A549 treated with AZD9567 at 1 μM for 4 hours (cell line): ENCODE results near the gene DHRS11. TPM values are rescaled to one million over a fixed set of nuclear protein-coding genes. Genes with fewer than 3 reads are reported as not detected.

Source experiments
- total RNA-seq: library from RNA; stranded (reverse); fragments of 200-300 nt; extraction: Qiagen RNA extraction; gene quantifications from 5 replicates; pipeline ENCODE4 v1.2.3, GENCODE V29; 2022; ENCODE audit not compliant: insufficient read depth

DHRS11 gene, protein sequence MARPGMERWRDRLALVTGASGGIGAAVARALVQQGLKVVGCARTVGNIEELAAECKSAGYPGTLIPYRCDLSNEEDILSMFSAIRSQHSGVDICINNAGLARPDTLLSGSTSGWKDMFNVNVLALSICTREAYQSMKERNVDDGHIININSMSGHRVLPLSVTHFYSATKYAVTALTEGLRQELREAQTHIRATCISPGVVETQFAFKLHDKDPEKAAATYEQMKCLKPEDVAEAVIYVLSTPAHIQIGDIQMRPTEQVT
- total RNA-seq = 6.3 to 10.2 TPM (median 8.7 TPM) in 5 replicates

DNA sequence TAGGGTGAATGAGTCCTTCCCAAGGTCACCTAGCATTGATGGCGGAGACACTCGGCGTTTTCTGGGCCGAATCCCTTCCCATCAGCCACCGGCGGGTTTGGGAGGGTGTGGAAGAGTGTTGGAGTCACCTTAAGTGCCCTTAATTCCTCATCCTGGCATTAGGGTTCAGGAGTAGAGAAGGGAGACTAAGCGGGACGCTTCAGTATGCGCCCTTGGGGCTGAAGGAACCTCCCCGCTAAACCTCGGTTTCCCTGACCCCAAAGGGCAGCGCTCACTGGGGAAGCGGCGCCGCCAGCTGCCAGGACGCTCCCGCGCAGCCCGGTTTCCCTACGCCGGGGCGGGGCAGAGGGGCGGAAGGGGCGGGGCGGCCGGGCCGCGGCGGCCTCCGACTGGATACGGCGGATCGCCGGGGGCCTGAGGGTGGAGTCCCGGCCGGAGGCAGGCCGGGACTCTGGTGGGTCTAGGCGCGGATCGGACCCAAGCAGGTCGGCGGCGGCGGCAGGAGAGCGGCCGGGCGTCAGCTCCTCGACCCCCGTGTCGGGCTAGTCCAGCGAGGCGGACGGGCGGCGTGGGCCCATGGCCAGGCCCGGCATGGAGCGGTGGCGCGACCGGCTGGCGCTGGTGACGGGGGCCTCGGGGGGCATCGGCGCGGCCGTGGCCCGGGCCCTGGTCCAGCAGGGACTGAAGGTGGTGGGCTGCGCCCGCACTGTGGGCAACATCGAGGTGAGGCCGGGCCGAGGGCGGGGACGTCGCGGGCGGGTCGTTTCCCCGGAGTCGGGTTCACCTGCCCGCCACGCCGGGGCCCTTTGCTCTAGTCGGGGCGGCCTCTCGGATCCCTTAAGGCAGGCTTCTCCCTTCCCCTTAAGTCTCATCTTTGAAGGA is at the start of gene DHRS11:
TSS of gene DHRS11 (plus strand) at position 446 of the 882 bp plus-strand sequence. CDS start at position 577, 131 bp downstream.

GRCh38 chr17:36544307-36545076 is 47.2 kb upstream of the DHRS11 start, which contains the start of gene GGNBP2:
TSS of gene GGNBP2 (plus strand) at chr17:36544919. CDS start at chr17:36545725, 806 bp downstream.

DNA sequence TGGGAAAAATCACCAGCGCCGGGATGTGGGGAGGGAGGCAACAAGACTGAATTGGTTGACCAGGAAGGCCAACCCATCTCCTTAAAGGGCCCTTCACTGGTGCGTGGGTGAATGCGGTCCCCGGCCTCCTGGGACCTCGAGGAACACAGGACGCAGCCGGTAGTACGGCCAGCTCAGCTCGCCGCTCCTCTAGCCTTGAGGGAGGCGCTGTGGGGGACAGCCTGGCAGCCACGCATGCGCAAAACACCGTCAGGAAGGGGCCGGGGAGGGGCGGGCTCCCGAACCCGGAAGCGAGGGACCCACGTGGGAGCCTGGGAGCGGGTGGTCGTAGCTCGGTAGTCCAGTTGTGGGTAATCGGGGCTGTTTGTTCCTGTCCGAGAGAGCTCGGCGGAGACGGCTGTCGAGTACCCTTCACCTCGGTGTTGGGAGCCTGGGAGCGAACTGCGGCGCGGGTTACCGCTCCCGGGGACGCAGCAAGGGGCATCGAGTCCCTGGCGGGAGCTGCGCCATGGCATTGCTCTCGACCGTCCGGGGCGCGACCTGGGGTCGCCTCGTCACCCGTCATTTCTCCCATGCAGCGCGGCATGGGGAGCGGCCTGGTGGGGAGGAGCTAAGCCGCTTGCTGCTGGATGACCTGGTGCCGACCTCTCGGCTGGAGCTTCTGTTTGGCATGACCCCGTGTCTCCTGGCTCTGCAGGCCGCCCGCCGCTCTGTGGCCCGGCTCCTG is 9.8 kb downstream of the DHRS11 start, which contains the start of gene MRM1:
TSS of gene MRM1 (plus strand) at position 281 of the 727 bp plus-strand sequence. CDS start at position 509, 228 bp downstream.

Other genes starting within 250 kb of the DHRS11 start
- not detected in 5 replicates for gene TBC1D3H, start 203.4 kb upstream of the DHRS11 start, total RNA-seq
- 52.6 to 89.5 TPM (median 86.9 TPM) in 5 replicates for gene ZNHIT3, start 105.2 kb upstream of the DHRS11 start, total RNA-seq
- gene MYO19, start 57.0 kb upstream of the DHRS11 start, total RNA-seq = 41.0 to 64.2 TPM (median 61.8 TPM) in 5 replicates
- 23.4 to 25.9 TPM (median 24.7 TPM) in 5 replicates for gene PIGW, start 56.9 kb upstream of the DHRS11 start, total RNA-seq
- gene GGNBP2, start 47.0 kb upstream of the DHRS11 start, total RNA-seq = 64.6 to 70.5 TPM (median 69.4 TPM) in 5 replicates
- 6.9 to 17.0 TPM (median 16.3 TPM) in 5 replicates for gene MRM1, start 9.7 kb downstream of the DHRS11 start, total RNA-seq